Effector CD4-positive, alpha-beta T cell (primary cell): ENCODE results near the gene CDKN1B.

Experiments
- DNase-seq: peaks from one replicate; pipeline ENCODE4 v3.0.0-alpha.2; 2020
- total RNA-seq: gene quantifications from one replicate; lab custom pipeline; 2026; lab: John Stamatoyannopoulos, UW

Gene CDKN1B
- total RNA-seq = 679 reads per million, percentile 98 among the genes with 10 or more reads in this experiment

GRCh38 chr12:12716793-12717585 lies at the start of gene CDKN1B:
Gene CDKN1B (plus strand): TSS chr12:12717368. CDS start chr12:12717840, 472 bp downstream.
- peak; percentile 82 for DNase-seq

GRCh38 chr12:12668005-12668404 lies 49.2 kb upstream of the CDKN1B start:
- DNase-seq = no peak

GRCh38 chr12:12669020-12669419 lies 48.1 kb upstream of the CDKN1B start:
- no peak for DNase-seq

- DNase-seq = no peak
These were observed 45.1 kb upstream of the CDKN1B start for GRCh38 chr12:12671850-12672660.

- no peak for DNase-seq
These were observed 43.9 kb upstream of the CDKN1B start for GRCh38 chr12:12673296-12673695.

- no peak for DNase-seq
These were observed 40.6 kb upstream of the CDKN1B start for GRCh38 chr12:12676605-12677004.

GRCh38 chr12:12681061-12681765 lies 36.0 kb upstream of the CDKN1B start:
- no peak for DNase-seq

- no peak for DNase-seq
These were observed 34.9 kb upstream of the CDKN1B start for GRCh38 chr12:12682284-12682683.

GRCh38 chr12:12683136-12683697 lies 34.0 kb upstream of the CDKN1B start:
- DNase-seq = no peak

GRCh38 chr12:12683725-12684124 lies 33.4 kb upstream of the CDKN1B start:
- no peak for DNase-seq

- no peak for DNase-seq
These were observed 32.6 kb upstream of the CDKN1B start for GRCh38 chr12:12684375-12685106.

GRCh38 chr12:12685305-12685704 lies 31.9 kb upstream of the CDKN1B start:
- DNase-seq = no peak

GRCh38 chr12:12686472-12686871 lies 30.7 kb upstream of the CDKN1B start:
- no peak for DNase-seq

- DNase-seq = no peak
These were observed 30.2 kb upstream of the CDKN1B start for GRCh38 chr12:12686925-12687324.

- no peak for DNase-seq
These were observed 27.4 kb upstream of the CDKN1B start for GRCh38 chr12:12689647-12690300.

GRCh38 chr12:12691549-12691948 lies 25.6 kb upstream of the CDKN1B start:
- no peak for DNase-seq

GRCh38 chr12:12693111-12693671 lies 24.0 kb upstream of the CDKN1B start:
- DNase-seq = no peak

- peak; percentile 87 for DNase-seq
These were observed 20.4 kb upstream of the CDKN1B start for GRCh38 chr12:12696562-12697383.

GRCh38 chr12:12699345-12699744 lies 17.8 kb upstream of the CDKN1B start:
- DNase-seq = no peak

- DNase-seq = no peak
These were observed 16.9 kb upstream of the CDKN1B start for GRCh38 chr12:12700254-12700653.
